ENCODE measurements around the gene PCMT1.
"Not testable (repeated sequence)": the region's sequence is repeated elsewhere in the genome, so short reads cannot be mapped to it uniquely, and the experiment has no call there.

The PCMT1 gene

GRCh38 chr6:149749594-149750135, at the start of gene PCMT1:
Gene PCMT1 (plus strand): TSS chr6:149749741. CDS start chr6:149749902, 161 bp downstream.
- DNase-seq = peak; percentile 85

DNA sequence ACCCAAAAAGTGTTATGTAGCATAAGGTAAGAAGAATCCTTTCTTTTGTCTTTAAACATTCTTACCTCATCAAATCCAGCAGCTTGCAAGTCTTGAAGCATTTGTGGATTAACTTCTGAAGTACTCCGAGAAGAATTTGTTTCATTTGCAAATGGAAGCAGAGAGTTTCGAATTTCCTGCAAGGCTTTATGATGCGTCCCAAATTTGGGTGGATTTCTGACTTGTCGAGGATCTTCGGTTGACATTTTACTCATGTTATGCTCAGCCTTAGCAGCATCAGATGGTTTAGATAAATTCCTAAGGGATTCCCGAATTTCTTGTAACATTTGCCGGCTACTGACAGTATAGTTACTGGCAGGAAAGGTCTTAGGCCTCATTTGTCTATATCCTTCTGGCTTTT, 47.8 kb upstream of the PCMT1 start:
- no peak for DNase-seq

- no peak for DNase-seq
These were observed 37.8 kb upstream of the PCMT1 start for GRCh38 chr6:149711711-149712110.

- DNase-seq = no peak
These were observed 35.1 kb upstream of the PCMT1 start for GRCh38 chr6:149714442-149714841.

GRCh38 chr6:149716181-149716963, 33.2 kb upstream of the PCMT1 start:
- no peak for DNase-seq

DNA sequence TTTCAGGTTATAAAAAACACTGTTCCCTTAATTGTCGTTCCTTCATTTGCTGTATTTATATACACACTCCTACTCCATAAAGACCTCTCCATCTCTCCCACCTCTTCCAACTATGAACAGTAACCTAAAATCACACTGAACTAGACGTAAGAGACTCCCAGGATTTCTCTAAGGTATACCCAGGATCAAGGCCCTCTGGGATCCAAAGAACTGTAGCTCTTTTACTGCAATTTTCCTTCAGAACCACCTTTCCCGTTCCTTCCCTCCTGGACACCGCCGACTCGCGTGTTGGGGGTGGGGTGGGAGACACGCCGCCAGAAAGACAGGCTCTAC, 32.3 kb upstream of the PCMT1 start:
- DNase-seq = no peak

GRCh38 chr6:149717588-149718458, 31.7 kb upstream of the PCMT1 start, which contains the start of gene LATS1:
Gene LATS1 (minus strand): TSS chr6:149718101. CDS start chr6:149702126, 15,975 bp downstream.
- DNase-seq = peak; percentile 64

DNA sequence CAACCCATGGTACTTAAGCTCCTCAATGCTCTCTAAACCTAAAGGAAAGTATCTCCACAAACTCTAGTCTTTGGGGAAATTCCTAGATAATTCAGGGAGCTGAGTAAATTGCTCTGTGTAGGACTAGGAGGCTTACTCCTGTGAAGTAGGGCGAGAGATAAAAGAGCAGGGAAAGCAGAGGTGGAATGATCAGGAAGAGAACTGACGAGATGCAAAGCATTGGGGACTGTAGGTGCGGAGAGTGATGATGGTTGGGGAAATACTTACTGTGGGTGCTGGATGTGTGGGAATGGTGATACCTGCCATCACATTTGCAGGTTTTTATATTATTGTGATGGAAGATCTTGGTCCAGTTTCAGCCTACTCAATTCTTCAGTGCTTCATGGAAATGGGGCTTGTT, 30.0 kb upstream of the PCMT1 start:
- DNase-seq = no peak

DNA sequence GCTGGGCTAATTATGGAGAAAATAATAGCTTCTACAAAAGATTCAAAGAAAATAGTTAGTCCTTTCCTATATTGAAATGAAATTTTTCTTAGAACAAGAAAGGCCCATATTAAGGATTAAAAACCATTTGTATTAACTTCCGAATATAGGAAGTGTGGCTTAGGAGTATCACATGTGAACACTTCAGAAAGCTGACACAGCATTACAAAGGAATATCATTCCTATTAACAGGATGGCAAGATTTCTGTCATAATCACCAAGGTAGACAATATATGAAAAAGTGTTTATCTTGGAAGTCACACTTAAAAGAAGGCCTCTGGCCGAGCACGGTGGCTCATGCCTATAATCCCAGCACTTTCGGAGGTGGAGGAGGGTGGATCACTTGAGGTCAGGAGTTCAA, 26.3 kb upstream of the PCMT1 start:
- no peak for DNase-seq

GRCh38 chr6:149723771-149724417, 25.6 kb upstream of the PCMT1 start:
- no peak for DNase-seq

GRCh38 chr6:149725785-149726184, 23.8 kb upstream of the PCMT1 start:
- DNase-seq = no peak

DNA sequence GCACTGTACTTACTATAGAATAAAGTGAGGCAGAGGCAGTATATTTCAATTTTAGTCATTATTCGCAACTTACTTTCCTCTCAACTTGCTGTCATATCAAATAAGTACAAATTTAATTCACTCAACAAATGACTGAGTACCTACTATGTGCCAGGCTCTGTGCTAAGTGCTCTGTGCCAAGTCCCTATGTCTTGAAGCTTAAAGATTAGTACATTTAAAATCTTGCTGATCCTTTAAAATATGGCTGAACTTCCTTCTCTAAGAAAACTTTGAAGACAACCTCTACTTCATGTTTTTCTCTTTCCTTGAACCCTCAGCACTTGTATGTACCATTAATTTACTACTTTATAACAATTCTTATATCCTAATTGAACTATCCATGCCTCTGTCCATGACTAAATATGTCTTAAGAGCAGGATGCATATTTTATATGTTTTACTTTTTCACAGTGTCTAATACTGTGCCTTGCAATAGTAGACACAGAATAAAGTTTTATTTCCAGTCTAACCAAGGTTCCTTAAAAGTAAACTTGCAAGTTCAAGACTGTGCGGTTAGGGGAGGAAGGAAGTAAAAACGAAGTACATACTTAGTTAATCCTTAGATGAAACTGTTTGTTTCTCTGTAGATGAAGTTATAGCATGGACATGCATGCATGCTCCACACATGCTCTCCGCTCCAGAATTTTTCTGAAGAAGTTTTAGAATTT, 21.6 kb upstream of the PCMT1 start:
- no peak for DNase-seq

- DNase-seq = no peak
These were observed 20.9 kb upstream of the PCMT1 start for GRCh38 chr6:149728499-149729234.

- no peak for DNase-seq
These were observed 19.7 kb upstream of the PCMT1 start for GRCh38 chr6:149729824-149730223.

- no peak for DNase-seq
These were observed 16.3 kb upstream of the PCMT1 start for GRCh38 chr6:149733089-149733720.

DNA sequence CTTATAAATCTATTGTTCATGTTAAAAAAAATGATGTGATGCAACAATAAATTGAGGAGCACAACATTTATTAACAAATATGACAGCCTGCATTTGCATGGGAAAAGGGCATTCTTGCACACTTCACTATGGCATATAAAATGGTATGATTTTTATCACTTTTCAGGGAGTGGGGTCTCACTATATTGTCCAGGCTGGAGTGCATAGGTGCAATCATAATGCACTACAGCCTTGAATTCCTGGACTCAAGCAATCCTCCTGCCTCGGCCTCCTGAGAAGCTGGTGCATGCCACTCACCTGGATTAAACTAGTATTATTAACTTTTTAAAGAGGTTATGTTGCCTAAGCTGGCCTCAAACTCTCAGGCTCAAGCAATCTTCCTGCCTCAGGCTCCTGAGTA, 14.6 kb upstream of the PCMT1 start:
- no peak for DNase-seq

DNA sequence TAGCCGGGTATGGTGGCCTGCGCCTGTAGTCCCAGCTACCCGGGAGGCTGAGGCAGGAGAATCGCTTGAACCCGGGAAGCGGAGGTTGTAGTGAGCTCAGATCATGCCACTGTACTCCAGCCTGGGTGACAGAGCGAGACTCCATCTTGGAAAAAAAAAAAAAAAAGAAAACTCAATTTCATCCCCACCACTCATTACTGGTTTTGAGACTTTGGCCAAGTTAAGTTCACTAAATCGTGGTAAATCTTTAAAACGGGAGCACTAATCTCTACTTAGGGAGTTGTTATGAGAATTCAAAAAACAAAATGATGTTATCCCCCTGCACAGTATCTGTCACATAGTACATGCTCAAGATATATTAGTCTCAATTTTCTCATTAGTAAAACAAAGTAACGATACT, 4.3 kb upstream of the PCMT1 start:
- DNase-seq = not testable (repeated sequence)

GRCh38 chr6:149746147-149746946, 3.2 kb upstream of the PCMT1 start, which contains the start of gene NUP43:
Gene NUP43 (minus strand): TSS chr6:149746529. CDS start chr6:149746495, 34 bp downstream.
- DNase-seq = peak; percentile 76

GRCh38 chr6:149749082-149749593, 403 bp upstream of the PCMT1 start:
- DNase-seq = not testable (repeated sequence)

GRCh38 chr6:149750136-149750609, 632 bp downstream of the PCMT1 start:
- no peak for DNase-seq
